RWPE1 (cell line): Measurements from ENCODE around the gene SDF2L1.
A peak's percentile ranks its signal among the peaks of the same experiment; 100 is the strongest.
"Not testable (repeated sequence)": the region's sequence is repeated elsewhere in the genome, so short reads cannot be mapped to it uniquely, and the experiment has no call there.

Source experiments
- CTCF ChIA-PET: fragments of 350-600 bp; sonication (Branson Sonifier 250); formaldehyde crosslinking; extraction: SDS; loops from one replicate; lab custom pipeline; 2021; lab: Yijun Ruan, JAX
- POLR2A ChIA-PET: fragments of 400-600 bp; formaldehyde crosslinking; extraction: SDS; loops from one replicate; lab custom pipeline; 2020; ENCODE audit warnings: antibody characterized with exemption; ENCODE audit not compliant: low non-redundant PET; lab: Yijun Ruan, JAX
- DNase-seq: peaks from one replicate; pipeline ENCODE4 v3.0.0; 2012; ENCODE audit warnings: low spot score
- H3K27ac ChIP-seq: fragments of 450-650 bp; 2 replicates; pipeline ENCODE4 v1.5.1; 2017
- TF ChIP-seq, protein P1 (sequence below): fragments of 450-650 bp; conservative IDR thresholded peaks from 2 replicates; pipeline ENCODE4 v1.5.1; 2017; ENCODE audit warnings: low read depth, mild to moderate bottlenecking

The SDF2L1 gene

DNA sequence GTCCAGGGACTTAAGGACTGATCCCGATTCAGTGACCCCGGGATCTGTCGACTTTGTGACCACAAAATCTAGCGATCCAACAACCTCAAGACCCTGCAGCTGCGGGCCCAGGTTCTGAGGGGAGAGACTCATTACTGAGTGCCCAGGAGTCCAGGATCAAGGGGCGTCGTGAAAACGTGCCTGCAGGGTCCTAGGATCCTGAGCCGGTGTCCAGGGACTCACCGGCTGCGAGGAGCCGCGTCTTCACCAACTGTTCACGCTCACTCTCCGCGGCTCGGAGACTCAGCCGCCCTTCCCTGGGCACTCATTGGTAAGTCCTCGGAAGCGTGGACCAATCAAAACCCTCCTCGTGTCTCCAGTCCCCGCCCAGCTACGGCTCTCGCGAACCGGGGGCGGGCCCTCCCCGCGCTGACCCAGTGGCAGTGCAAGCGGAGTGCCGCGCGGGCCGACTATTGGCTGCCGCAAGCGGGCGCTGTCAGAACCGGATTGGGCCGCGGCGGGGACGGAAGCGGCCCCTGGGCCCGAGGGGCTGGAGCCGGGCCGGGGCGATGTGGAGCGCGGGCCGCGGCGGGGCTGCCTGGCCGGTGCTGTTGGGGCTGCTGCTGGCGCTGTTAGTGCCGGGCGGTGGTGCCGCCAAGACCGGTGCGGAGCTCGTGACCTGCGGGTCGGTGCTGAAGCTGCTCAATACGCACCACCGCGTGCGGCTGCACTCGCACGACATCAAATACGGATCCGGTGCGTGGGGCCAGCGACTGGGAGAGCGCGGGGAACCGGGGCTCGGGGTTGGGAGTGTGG is at the start of gene SDF2L1:
TSS of gene SDF2L1 (plus strand) at position 514 of the 795 bp plus-strand sequence. CDS start at position 549, 35 bp downstream.
- DNase-seq, result peak; percentile 97
- TF ChIP-seq, protein P1, sequence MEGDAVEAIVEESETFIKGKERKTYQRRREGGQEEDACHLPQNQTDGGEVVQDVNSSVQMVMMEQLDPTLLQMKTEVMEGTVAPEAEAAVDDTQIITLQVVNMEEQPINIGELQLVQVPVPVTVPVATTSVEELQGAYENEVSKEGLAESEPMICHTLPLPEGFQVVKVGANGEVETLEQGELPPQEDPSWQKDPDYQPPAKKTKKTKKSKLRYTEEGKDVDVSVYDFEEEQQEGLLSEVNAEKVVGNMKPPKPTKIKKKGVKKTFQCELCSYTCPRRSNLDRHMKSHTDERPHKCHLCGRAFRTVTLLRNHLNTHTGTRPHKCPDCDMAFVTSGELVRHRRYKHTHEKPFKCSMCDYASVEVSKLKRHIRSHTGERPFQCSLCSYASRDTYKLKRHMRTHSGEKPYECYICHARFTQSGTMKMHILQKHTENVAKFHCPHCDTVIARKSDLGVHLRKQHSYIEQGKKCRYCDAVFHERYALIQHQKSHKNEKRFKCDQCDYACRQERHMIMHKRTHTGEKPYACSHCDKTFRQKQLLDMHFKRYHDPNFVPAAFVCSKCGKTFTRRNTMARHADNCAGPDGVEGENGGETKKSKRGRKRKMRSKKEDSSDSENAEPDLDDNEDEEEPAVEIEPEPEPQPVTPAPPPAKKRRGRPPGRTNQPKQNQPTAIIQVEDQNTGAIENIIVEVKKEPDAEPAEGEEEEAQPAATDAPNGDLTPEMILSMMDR, result no peak; the same call in 1 of the 2 replicates
- H3K27ac ChIP-seq, result peak within 1 kb of the TSS; percentile 69
- ChIA-PET CTCF (interaction anchor here (1.5 kb wide), 1 partner anchor 17 kb away, joined by 4 read pairs; no protein-coding TSS in a partner anchor), POLR2A (interaction anchor here (1.1 to 1.6 kb wide), 3 partner anchors 11 to 13 kb away, joined by 4 to 6 read pairs (median 5); partner anchors contain the start of gene YDJC)

- no peak overlapping the region for H3K27ac ChIP-seq
- no peak for DNase-seq
- CTCF ChIA-PET, result no interaction called here
- POLR2A ChIA-PET, result no interaction called here
- TF ChIP-seq, protein P1, result no peak
These were observed 49.7 kb upstream of the SDF2L1 start for GRCh38 chr22:21592422-21592821.

GRCh38 chr22:21593406-21594232 is 48.5 kb upstream of the SDF2L1 start:
- CTCF ChIA-PET, result no interaction called here
- 0 out of 2 replicates have a peak overlapping the region, but pooled peaks have one; percentile 0 for H3K27ac ChIP-seq
- DNase-seq, result no peak
- POLR2A ChIA-PET, result no interaction called here
- TF ChIP-seq, protein P1, result no peak

DNA sequence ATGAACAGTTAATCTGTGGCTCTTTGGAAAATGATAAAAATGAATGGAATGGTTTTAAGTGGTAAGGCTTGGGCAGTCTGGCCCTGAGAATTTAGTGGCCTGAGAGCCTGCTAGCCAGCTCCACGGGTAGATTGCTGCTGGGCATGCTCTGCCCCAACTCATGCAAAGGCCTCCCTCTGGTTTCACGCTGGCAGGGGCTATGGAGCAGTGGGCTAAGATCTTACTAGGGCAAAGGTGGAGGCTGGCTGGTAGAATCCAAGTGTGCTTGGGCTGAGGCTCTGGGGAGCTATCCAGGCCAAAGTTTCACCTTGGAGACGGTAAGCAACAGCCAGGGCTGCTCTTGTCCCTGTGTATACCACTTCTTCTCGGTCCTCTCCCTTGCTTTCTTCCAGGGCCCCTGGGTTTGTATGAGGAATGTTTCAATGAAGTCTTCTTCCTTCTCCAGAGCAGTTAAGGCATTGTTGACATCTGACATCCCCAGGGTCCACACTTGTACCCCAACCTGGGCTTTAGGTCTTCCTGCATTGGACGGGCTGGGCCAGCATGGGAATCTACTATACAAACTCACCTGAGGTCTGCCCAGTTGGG is 47.1 kb upstream of the SDF2L1 start:
- peak overlapping the region; percentile 32; the same call in 1 of the 2 replicates for H3K27ac ChIP-seq
- POLR2A ChIA-PET, result no interaction called here
- CTCF ChIA-PET, result no interaction called here
- TF ChIP-seq, protein P1, result no peak
- DNase-seq, result no peak

DNA sequence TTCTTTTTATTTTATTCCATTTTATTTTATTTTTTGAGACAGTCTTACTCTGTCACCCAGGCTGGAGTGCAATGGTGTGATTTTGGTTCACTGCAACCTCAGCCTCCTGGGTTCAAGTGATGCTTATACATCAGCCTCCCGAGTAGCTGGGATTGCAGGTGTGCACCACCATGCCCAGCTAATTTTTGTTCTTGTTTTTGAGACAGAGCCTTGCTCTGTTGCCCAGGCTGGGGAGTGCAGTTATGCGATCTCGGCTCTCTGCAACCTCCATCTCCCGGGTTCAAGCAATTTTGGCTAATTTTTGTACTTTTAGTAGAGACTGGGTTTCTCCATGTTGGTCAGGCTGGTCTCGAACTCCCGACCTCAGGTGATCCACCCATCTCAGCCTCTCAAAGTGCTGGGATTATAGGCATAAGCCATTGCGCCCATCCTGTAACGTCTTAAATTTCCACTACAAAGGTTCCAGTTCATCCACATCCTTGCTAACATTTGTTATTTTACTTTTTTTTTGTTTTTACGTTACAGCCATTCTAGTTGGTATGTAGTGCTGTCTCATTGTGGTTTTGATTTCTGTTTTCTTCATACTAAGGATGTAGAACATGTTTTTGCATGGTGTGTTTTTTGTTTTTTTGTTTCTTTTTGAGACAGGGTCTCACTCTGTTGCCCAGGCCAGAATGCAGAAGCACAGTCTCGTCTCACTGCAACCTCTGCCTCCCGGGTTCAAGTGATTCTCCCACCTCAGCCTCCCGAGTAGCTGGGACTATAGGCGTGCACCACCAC is 45.6 kb upstream of the SDF2L1 start:
- POLR2A ChIA-PET, DNase-seq, H3K27ac ChIP-seq, CTCF ChIA-PET: not testable (repeated sequence)

- POLR2A ChIA-PET, result no interaction called here
- CTCF ChIA-PET, result no interaction called here
- no peak for DNase-seq
- H3K27ac ChIP-seq, result no peak overlapping the region
- TF ChIP-seq, protein P1, result no peak
These were observed 43.8 kb upstream of the SDF2L1 start for GRCh38 chr22:21598302-21598701.
